ENCODE data around the gene CCNB2.

- no peak for TF ChIP-seq POLR2AphosphoS5 (IDR thresholded peaks at IDR 0.05; ENCODE audit: low read depth, low read length)
- TF ChIP-seq POLR2A (IDR thresholded peaks at IDR 0.05; ENCODE audit: low read depth, low read length), result no peak
Measured at GRCh38 chr15:59120937-59121336, 16.0 kb downstream of the CCNB2 start.
